Umbilical cord (tissue), 2 donors: ENCODE measurements around the gene COQ8A. TPM values are rescaled to one million over a fixed set of nuclear protein-coding genes. Genes with fewer than 3 reads are reported as not detected.
A peak's percentile ranks its signal among the peaks of the same experiment; 100 is the strongest.
"Not testable (repeated sequence)": the region's sequence is repeated elsewhere in the genome, so short reads cannot be mapped to it uniquely, and the experiment has no call there.

Source experiments
- DNase-seq: peaks from one replicate; pipeline ENCODE4 v3.0.0-alpha.2; 2015; ENCODE audit warnings: low spot score
- total RNA-seq: library from RNA; depleted of rRNA; stranded (reverse); fragments of >200 nt; gene quantifications from one replicate; pipeline ENCODE4 v1.2.3, GENCODE V29; 2014; ENCODE audit warnings: low replicate concordance; ENCODE audit not compliant: insufficient read depth

Gene COQ8A
- total RNA-seq, 1 donor from 2014 or later = 20.0 TPM

DNA sequence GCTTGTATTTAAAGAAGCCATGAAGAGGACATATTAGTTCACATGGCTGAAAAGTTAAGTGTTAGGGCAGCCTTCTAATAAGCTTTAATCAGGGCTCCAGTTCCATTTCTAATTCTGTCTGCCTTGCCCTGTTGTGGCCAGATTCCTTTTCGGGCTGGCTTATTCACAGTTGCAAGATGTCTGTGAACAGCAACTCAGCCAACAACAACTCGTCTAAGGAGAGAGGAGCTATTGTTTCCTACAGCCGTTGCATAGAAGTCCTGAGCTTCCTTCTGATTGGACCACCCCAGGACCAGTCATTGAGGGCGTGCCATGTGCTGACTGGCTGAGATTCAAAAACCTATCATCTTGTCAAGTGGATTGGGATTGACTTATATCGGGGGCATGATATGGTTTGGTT is 18.6 kb upstream of the COQ8A start:
- DNase-seq = no peak

DNA sequence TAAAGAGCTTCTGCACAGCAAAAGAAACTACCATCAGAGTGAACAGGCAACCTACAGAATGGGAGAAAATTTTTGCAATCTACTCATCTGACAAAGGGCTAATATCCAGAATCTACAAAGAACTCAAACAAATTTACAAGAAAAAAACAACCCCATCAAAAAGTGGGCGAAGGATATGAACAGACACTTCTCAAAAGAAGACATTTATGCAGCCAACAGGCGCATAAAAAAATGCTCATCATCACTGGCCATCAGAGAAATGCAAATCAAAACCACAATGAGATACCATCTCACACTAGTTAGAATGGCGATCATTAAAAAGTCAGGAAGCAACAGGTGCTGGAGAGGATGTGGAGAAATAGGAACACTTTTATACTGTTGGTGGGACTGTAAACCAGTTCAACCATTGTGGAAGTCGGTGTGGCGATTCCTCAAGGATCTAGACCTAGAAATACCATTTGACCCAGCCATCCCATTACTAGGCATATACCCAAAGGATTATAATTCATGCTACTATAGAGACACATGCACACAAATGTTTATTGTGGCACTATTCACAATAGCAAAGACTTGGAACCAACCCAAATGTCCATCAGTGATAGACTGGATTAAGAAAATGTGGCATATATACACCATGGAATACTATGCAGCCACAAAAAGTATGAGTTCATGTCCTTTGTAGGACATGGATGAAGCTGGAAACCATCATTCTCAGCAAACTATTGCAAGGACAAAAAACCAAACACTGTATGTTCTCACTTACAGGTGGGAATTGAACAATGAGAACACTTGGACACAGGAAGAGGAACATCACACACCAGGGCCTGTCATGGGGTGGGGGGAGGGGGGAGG is 10.6 kb upstream of the COQ8A start:
- DNase-seq = not testable (repeated sequence)

DNA sequence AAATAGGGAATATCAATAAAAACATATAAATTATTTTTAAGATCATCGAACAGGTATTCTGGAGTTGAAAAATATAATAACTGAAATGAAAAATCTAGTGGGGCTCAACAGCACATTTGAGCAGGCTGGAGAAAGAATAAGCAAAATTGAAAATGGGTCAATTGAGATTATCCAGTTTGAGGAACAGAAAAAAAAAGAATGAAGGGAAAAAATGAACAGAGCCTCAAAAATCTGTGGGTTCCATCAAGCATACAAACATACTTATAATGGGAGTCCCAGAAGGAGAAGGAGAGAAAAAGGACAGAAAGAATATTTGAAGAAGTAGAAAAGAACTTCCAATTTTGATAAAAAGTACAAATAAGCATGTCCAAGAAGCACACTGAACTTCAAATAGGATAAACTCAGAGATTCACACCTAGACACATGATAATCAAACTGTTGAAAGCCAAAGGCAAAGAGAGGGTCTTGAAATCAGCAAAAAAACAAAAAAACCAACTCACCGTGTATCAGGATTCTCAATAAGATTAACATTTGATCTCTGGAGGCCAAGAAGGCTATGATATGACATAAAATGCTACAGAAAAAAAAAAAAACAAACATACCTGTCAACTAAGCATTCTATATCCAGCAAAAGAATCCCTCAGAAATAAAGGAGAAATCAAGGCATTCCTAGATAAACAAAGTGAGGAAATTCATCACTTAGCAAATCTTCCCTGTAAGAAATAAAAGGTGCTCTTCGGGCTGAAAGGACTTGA is 5.4 kb upstream of the COQ8A start:
- no peak for DNase-seq

DNA sequence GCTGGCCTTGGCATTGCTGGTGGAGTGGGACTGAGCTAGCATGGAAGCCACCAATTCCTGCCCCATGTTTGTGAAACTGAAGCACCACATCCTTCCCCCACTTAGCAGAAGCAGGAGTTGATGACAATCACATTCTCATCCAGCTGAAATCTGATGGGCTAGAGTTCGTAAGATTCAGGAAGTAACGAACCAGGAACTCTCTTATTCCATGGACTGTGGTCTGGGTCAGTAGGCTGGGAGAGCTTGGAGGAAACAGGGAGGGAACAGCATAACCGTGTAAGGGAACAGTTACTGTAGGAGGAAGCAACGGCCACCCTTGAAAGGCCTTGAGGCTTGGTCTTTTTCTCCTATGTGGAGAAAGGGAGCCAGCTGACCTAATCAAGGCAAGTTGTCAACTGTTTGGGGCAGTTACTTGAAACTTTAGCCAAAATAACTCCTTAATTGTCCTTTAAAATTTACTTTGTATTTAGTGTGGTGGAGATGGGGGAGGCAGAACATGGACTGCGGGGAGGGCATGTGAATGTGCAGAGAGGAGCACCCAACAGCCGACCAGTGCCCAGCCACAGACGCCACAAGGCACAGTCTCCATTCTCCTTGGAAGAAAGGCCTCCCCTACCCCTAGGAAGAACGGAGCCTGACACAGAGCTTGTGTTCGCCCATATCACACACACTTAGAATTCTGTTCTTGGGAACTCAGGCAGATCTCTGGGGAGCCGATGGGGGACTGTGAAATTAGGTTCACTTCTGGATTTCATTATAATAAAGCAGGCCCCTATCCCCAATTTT is 2.0 kb upstream of the COQ8A start:
- no peak for DNase-seq

DNA sequence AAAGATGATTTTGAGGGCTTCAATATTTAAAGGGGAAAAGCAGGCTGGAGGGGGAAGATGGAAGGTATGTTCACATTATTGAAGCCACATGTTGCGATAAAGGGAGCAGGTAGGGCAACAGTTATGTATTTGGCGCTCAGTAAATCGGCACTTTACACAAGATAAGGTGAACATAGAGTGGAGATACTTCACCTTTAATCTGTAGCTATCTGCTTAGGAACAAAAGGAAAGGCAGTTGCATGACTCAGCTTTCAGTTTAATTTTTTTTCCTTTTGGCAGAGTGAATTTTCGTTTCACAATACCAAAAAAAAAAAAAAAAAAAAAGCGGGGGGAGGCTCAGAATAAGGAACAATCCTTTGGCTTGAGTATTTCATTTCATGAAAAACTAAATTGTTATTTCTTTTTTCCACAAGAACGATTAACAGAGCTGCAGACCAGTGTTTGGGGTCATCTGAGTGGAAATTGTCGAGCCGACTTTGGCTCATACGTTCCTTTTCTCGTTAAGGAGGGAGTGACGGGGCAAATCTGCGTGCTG is 1.1 kb upstream of the COQ8A start:
- peak; percentile 64 for DNase-seq

DNA sequence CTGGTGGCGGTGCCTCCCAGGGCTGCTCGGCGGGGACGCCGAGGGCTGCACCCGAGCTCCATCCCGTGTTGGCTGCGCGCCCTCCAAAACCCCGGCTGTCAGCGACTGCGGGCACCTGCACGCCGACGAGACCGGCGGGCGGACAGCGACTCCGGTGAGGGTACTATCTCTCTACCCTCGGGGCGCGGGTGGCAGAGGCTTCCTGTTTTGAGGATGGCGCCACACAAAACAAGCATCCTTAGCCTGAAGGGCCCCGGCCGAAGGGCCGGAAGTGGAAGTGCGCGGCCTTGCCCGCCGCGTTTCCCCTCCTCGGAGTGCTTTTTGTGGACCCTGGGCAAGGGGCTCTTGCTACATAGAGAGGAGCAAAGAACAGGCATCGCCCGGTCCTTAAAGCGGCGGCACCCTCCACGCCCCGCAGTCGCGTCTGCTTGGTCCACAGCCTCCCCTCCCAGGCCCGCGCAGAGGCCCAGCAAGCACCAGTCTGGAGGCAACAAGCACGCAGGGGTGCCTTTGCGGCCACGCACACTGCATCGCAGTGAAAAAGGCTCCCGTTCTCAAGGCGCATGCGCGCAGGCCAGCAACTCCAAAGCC is 561 bp upstream of the COQ8A start:
- DNase-seq = no peak

DNA sequence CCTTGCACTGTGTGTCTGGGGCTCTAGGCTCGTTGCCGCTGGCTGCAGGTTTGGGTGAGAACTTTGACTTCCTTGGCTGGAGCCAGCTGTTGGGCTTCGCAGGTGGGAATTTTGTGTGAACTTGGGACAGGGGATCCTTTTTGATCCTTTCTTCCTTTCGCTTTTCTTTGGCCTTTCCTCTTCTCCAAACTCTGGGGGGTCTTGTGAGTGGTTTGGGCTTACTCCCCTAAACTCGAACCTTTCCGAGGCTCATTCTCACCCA is 643 bp downstream of the COQ8A start:
- no peak for DNase-seq

DNA sequence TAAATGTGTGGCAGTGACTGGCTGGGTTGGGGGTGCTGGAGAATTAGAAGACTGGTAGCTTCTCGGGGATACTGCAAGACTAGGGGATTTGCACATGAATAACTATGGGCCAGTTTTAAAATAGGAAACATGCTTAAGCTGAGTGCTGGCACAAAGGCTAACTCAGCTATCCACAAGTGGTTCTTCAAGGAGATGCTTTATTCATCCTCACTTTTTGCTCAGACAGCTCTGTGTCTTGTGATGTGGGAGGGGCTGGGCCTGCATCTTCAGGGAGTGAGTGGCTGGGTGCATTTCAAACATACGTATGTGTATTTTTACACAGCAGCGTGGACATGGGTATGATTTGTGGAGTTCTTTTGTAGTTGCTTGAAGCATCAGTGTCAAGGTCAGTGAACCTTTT is 2.3 kb downstream of the COQ8A start:
- no peak for DNase-seq

DNA sequence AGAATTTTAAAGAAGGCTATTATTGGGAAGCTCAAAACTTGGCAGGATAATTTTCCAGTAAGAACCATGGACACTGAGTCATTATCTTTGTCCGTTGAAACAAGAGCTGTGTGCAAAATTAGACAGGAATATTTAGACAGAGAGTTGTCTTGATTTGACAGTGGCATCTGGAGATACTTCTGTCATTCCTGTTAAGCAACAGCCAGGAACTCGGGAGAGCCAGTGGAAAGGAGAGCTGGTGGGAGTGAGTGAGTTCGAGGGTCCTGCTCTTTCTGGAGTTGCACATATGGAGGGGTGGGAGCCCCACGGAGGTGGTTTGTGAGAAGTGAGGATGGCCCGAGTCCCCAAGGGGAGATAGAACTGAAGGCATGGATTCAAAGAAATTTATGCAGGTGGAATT is 3.1 kb downstream of the COQ8A start:
- DNase-seq = no peak

DNA sequence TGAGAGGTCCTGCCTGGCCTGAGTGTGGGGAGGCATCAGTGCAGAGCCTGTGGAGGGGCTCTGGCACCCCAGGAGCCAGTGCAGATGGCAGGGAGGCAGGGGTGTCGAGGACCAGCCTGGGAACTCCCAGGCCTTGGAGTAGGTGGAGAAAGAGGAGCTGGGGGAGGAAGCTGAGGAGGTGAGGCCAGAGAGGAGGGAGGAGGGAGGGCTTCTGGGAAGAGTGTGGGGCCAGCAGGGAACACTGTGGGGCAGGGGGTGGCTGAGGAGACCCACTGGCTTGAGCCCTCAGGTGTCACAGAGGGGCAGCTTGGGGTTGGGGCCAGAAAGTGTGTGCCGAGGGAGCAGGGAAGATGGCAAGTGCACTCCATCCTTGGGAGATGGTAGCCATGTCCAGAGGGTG is 3.8 kb downstream of the COQ8A start:
- no peak for DNase-seq

DNA sequence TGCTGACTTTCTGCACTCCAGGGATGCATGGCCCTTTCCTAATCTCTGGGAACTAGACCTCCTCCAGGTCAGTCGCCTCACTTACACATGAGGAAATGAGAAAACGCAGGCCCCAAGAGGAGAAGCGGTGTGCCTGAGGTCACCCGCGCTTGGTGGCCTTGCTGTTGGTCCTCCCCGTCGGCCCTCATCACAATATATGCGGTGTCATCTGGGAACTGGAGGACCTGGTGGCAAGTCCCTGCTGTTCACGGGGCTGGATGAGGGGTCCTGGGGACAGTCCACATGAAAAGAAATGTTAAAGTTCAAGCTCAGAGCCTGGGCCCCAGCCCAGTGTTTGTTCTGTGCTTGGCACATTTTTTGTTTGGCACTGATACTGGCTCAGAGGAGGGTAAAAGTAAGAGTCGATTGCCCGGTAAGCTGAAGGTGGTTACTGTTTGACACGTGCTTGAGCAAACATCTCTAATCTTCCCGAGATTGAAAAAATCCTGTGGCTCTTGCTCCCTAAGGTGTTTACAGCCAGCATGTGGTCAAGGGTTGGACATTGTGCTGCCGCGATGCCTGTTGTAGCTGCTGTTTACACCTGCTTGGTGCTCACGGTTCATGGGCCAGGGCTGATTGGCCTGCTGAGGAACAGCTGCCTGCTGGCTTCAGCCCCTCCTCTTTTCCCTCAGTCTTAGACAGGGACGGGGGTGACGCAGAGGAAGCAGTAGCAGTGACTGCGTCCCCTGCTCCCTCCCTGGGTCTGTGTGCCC is 5.2 kb downstream of the COQ8A start:
- DNase-seq = no peak

DNA sequence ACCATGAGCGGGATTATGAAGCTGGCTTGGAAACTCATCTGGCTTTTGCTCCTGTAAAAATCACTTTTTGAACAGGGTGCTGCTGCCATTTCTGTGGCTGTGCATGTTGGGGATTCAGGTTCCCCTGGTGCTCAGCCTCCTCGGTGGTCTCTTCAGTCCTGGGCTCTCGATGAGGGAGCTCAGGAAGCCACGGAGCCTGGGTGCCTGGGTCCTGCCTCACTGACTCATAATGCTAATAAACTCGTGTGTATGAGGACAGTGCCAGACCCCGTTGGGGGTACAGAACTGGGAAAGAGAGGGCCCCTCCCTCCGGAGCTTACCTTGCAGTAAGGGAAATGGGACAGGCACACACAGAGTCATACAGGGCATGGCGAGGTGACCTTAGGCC is 5.8 kb downstream of the COQ8A start:
- no peak for DNase-seq

DNA sequence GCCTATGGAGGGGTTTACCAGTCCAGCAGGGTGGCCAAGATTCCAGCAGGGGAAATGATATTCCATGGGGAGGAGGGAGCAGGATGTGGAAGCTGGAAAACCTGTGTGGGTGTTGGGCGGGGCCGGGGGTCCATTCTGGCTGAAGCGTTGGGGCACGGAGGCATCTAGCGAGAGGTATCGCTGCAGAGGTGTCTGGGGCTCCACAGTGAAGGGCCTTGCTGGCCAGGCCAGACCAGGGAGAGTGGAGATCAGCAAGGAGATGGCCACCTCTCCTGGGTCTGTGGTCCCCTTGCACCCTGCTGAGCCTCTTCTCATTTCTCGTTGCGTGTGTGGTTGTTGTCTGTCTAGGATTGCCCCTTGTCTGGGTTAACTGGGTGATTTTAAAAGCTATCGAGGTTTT is 6.2 kb downstream of the COQ8A start:
- DNase-seq = no peak

DNA sequence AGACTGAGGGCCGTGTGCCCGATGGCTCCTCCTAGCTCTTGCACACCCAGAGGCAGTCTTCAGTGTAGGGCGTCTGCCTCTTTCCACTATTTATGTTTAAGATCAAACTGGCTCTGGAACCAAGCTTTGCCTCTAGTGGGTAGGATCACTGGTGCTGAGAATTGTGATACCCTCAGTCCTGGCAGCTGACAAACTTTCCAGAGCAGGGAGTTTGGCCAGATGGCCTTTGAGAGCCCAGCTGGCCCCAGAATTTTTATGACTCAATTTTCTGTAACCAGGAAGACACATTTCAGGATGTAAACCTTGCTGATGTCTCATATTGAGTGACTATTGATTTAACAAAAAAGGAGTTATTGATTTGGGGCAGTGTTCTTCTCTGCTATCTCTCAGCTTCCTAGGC is 6.7 kb downstream of the COQ8A start:
- DNase-seq = no peak

DNA sequence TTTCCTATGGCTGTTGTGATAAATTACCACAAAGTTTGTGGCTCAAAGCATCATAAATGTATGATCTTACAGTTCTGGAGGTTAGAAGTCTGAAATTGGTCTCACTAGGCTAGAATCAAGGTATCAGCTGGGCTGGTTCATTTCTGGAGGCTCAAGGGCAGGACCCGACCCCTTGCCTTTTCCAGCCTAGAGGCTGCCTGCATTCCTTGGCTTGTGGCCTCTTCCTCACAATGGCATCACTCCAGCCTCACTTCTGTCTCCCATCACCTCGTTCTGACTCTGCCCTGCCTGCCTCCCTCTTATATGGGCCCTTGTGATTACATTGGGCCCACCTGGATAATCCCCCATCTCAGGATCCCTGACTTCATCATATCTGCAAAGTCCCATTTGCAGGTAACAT is 8.0 kb downstream of the COQ8A start:
- no peak for DNase-seq

DNA sequence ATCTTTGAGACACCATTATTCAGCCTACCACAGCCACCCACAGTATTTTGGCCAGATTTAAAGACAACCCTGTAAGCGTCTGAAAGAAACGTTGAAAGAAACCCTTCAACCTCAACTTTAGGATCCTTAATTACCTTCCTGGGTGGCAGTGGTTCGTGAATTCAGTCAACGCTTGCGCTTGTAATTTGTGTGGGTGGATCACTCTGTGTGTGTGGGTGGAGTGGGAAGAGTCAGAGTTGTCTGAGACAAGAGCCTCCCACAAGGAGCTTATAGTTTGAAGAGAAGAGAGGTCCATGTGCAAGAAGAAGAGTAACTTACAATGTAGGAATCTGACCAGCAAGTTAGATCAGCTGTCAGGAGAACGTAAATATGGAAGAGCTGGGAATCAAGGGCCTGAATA is 8.4 kb downstream of the COQ8A start:
- DNase-seq = no peak

DNA sequence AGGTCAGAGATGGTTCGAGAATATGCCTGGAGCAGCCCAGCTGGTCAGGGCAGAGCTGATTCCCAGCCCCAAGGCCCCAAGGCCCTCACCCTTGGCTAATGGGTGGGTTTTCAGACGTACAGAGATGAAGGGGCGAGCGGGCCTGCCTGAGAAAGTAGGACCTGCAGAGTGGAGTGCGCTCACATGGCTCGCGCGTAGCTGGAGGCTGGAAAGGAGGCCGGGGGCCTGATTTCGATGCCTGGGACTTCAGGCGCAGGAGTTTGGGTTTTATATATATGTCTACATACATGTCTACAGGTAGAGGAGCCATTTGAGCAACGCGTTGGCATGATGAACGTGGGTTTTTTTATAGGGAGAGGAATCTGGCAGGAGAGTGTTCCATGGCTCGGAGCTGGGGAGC is 8.9 kb downstream of the COQ8A start:
- DNase-seq = no peak

DNA sequence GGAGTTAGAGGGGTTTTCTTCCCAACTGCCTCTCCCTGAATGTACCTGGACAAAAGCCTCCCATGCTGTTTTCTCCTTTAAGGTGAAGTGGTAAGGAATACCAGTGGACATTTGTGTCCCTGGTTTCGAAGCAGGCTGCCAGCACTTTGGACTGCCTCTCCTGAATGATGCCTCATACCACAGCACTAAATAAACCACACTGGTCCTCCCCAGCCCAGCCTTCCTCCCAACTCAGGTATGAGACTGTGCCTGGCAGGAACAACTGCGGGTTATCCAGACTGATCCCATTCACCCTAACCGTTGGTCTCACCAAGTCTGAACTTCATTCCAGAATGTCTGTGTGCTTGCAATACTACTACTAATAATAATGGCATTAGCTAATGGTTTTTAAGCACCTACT is 9.3 kb downstream of the COQ8A start:
- no peak for DNase-seq

DNA sequence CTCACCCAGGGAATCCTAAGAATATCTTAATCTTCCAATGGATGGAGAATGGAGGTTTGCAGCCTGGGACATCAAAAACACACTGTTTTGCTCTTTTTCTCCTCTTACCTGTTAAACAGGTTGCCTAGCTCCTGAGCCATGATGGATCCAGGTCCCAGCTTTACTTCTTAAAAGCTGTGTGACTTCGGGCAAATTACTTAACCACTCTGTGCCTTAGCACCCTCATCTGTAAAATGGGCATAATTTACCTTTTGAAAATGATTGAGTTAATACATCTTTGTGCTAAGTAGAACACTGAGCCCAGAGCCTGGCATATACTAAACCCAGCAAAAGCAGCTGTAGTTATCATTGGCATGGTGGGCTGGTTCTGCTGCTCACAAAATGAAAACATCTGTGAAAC is 10.2 kb downstream of the COQ8A start:
- no peak for DNase-seq

DNA sequence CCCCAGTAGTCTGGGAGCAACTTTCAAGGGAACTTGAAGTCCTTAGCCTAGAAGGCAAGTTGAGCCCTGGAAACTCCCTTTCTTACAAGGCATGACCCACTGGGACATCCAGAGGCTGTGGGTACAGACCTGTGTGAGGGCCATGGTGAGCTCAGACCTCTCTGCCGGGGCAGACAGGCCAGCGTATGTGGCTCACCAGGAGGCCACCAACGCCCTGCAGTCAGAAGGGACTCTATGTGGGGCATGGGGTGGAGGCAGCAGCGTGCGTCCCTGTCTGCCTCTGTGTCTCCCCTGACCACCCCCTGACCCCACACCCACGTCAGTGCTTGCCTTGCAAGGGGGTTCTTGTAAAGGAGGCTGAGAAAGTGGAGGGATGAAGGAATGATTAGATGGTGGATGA is 10.8 kb downstream of the COQ8A start:
- no peak for DNase-seq
